ENCODE data around the gene KPNA2. TPM values are rescaled to one million over a fixed set of nuclear protein-coding genes. Genes with fewer than 3 reads are reported as not detected.
A peak's percentile ranks its signal among the peaks of the same experiment; 100 is the strongest.

KPNA2 gene
- total and polyA plus RNA-seq, 2 of the 13 experiments (the other 11 are each of a cell fraction or from before 2014, with no cell fraction given) = 111 to 305 TPM

DNA sequence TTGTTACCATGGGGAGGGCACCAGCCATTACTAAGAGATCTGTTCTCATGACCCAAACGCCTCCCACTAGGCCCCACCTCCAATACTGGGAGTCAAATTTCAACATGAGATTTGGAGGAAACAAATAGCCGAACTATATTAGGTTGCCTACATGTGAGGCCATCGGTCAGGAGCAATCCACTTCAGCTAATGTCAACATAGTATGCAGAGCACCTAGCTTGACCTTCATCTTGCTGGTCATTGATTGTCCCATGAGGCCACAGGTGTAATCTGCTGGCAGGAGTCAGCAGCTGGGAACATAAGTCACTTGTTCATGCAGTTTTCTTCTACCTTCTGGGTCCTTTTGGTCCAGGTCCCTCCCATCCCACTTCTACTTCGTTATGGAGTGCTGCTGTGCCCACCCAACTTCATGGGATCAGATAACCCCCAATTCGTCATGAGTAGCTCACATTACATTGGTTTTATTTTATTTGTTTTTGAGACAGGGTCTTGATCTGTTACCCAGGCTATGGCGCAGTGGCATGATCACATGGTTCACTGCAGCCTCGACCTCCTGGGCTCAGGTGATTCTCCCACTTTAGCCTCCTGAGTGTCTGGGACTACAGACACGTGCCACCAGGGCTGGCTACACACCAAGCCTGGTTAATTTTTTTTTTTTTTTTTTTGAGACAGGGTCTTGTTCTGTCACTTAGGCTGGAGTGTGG lies 5.9 kb upstream of the KPNA2 start (continued):
- TF ChIP-seq NFE2L1 (CRISPR knock-in tag; IDR thresholded peaks at IDR 0.05; ENCODE audit: borderline replicate concordance) = no peak
- peak; percentile 61; the same call in 1 of the 2 replicates for TF ChIP-seq KDM4B (CRISPR knock-in tag; IDR thresholded peaks at IDR 0.05)
- TF ChIP-seq CCAR2 (optimal IDR thresholded peaks at IDR 0.05; ENCODE audit: low read depth, low read length) = no peak
- no peak for TF ChIP-seq THYN1 (CRISPR knock-in tag; IDR thresholded peaks at IDR 0.05; ENCODE audit: borderline replicate concordance, low read depth)
- TF ChIP-seq TFAP4 (IDR thresholded peaks at IDR 0.05; ENCODE audit: borderline replicate concordance, low read depth) = peak; percentile 91; the same call in 1 of the 2 replicates
- TF ChIP-seq, protein P1, sequence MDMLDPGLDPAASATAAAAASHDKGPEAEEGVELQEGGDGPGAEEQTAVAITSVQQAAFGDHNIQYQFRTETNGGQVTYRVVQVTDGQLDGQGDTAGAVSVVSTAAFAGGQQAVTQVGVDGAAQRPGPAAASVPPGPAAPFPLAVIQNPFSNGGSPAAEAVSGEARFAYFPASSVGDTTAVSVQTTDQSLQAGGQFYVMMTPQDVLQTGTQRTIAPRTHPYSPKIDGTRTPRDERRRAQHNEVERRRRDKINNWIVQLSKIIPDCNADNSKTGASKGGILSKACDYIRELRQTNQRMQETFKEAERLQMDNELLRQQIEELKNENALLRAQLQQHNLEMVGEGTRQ (IDR thresholded peaks at IDR 0.05; ENCODE audit: low read depth, low read length) = peak; percentile 14; the same call in 1 of the 2 replicates
- TF ChIP-seq, protein P1 (CRISPR knock-in tag; IDR thresholded peaks at IDR 0.05; ENCODE audit: borderline replicate concordance) = no peak
- TF ChIP-seq ZSCAN29 (CRISPR knock-in tag; conservative IDR thresholded peaks at IDR 0.05) = 0 out of 2 replicates have a peak, but pooled peaks have one; percentile 46
- TF ChIP-seq ZNF782 (CRISPR knock-in tag; IDR thresholded peaks at IDR 0.05; ENCODE audit: borderline replicate concordance) = peak; percentile 81; the same call in 1 of the 2 replicates
- TF ChIP-seq ZNF605 (CRISPR knock-in tag; IDR thresholded peaks at IDR 0.05) = 0 out of 2 replicates have a peak, but pooled peaks have one; percentile 52
- TF ChIP-seq MYC (CRISPR knock-in tag; IDR thresholded peaks at IDR 0.05; ENCODE audit: borderline replicate concordance) = peak; percentile 76
- peak; percentile 63 for TF ChIP-seq ZGPAT (CRISPR knock-in tag; IDR thresholded peaks at IDR 0.05)
- TF ChIP-seq, protein P2, sequence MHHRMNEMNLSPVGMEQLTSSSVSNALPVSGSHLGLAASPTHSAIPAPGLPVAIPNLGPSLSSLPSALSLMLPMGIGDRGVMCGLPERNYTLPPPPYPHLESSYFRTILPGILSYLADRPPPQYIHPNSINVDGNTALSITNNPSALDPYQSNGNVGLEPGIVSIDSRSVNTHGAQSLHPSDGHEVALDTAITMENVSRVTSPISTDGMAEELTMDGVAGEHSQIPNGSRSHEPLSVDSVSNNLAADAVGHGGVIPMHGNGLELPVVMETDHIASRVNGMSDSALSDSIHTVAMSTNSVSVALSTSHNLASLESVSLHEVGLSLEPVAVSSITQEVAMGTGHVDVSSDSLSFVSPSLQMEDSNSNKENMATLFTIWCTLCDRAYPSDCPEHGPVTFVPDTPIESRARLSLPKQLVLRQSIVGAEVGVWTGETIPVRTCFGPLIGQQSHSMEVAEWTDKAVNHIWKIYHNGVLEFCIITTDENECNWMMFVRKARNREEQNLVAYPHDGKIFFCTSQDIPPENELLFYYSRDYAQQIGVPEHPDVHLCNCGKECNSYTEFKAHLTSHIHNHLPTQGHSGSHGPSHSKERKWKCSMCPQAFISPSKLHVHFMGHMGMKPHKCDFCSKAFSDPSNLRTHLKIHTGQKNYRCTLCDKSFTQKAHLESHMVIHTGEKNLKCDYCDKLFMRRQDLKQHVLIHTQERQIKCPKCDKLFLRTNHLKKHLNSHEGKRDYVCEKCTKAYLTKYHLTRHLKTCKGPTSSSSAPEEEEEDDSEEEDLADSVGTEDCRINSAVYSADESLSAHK (CRISPR knock-in tag; IDR thresholded peaks at IDR 0.05; ENCODE audit: borderline replicate concordance) = no peak
- peak; percentile 93 for TF ChIP-seq ELF3 (CRISPR knock-in tag; IDR thresholded peaks at IDR 0.05)
- TF ChIP-seq ZNF816 (CRISPR knock-in tag; IDR thresholded peaks at IDR 0.05; ENCODE audit: borderline replicate concordance) = 0 out of 2 replicates have a peak, but pooled peaks have one; percentile 8
- no peak for TF ChIP-seq NFE2 (CRISPR knock-in tag; IDR thresholded peaks at IDR 0.05)
- no peak; the same call in 1 of the 2 replicates for TF ChIP-seq ZBTB3 (CRISPR knock-in tag; IDR thresholded peaks at IDR 0.05; ENCODE audit: borderline replicate concordance, low read depth)
- peak; percentile 36; the same call in 1 of the 2 replicates for TF ChIP-seq ZNF607 (CRISPR knock-in tag; IDR thresholded peaks at IDR 0.05; ENCODE audit: borderline replicate concordance)
- no peak for TF ChIP-seq ARNT (IDR thresholded peaks at IDR 0.05)
- peak; percentile 57; the same call in 1 of the 2 replicates for TF ChIP-seq ELF1 (CRISPR knock-in tag; IDR thresholded peaks at IDR 0.05)
- no peak for TF ChIP-seq GTF3A (CRISPR knock-in tag; conservative IDR thresholded peaks at IDR 0.05)
- no peak for TF ChIP-seq ZNF207 (IDR thresholded peaks at IDR 0.05; ENCODE audit: borderline replicate concordance)
- TF ChIP-seq NFYB (CRISPR knock-in tag; IDR thresholded peaks at IDR 0.05) = no peak
- TF ChIP-seq REXO4 (CRISPR knock-in tag; IDR thresholded peaks at IDR 0.05; ENCODE audit: borderline replicate concordance) = no peak

Data from HepG2 (cell line).